Tibial nerve (tissue), 4 donors: ENCODE measurements around the gene SHKBP1. TPM values are rescaled to one million over a fixed set of nuclear protein-coding genes. Genes with fewer than 3 reads are reported as not detected.
A peak's percentile ranks its signal among the peaks of the same experiment; 100 is the strongest.

Source experiments
- DNase-seq, 2 donors: peaks; one replicate each; pipeline ENCODE4 v3.0.0-alpha.2; 2019; ENCODE audit warnings: low spot score in 2 of 2
- H3K27ac ChIP-seq, 4 donors: fragments of 200-600 bp; sonication (generic) in 3 of 4; one replicate each; pipeline ENCODE4 v1.5.1; 2017 to 2019; ENCODE audit warnings: mild to moderate bottlenecking in 1 of 4
- H3K27me3 ChIP-seq, 2 donors: fragments of 200-600 bp; sonication (generic) in 1 of 2; one replicate each; pipeline versions ENCODE4 v1.5.1 to v1.6.0; 2017 to 2019
- H3K36me3 ChIP-seq, 3 donors: fragments of 200-600 bp; sonication (generic); one replicate each; pipeline ENCODE4 v1.5.1; 2018 to 2019
- H3K4me1 ChIP-seq, 4 donors: fragments of 200-600 bp; sonication (generic) in 3 of 4; one replicate each; pipeline ENCODE4 v1.5.1; 2017 to 2019
- H3K4me3 ChIP-seq, 4 donors: fragments of 200-600 bp; sonication (generic) in 3 of 4; one replicate each; pipeline ENCODE4 v1.5.1; 2017 to 2019; ENCODE audit warnings: mild to moderate bottlenecking in 1 of 4, moderate library complexity in 1 of 4
- H3K9me3 ChIP-seq, 4 donors: fragments of 200-600 bp; sonication (generic) in 3 of 4; one replicate each; pipeline ENCODE4 v1.5.1; 2017 to 2019
- EP300 ChIP-seq, 2 donors: sonication (generic); formaldehyde crosslinking; IDR thresholded peaks; one replicate each; pipeline ENCODE4 v1.6.1; 2017; ENCODE audit warnings: antibody characterized with exemption in 2 of 2, mild to moderate bottlenecking in 1 of 2
- POLR2A ChIP-seq, 2 donors: fragments of 450-650 bp; IDR thresholded peaks; one replicate each; pipeline ENCODE4 v1.6.1; 2017; ENCODE audit warnings: antibody characterized with exemption in 2 of 2, mild to moderate bottlenecking in 2 of 2, moderate library complexity in 2 of 2
- WGBS, 2 donors: methylation state at CpG; one replicate each; pipeline ENCODE4 v1.1.5; 2018; 5-methylcytosine and 5-hydroxymethylcytosine counted together
- total RNA-seq, 4 donors: library from RNA; depleted of rRNA; stranded (reverse); fragments of >200 nt; gene quantifications; one replicate each; pipeline ENCODE4 v1.1.0, GENCODE V29; 2016
- TF ChIP-seq, protein P1 (sequence below), 5 experiments: fragments of 200-600 bp in 3 of 5; fragments of 450-650 bp in 2 of 5; sonication (generic) in 3 of 5; IDR thresholded peaks; one replicate each; pipeline ENCODE4 v1.5.1; 2016 to 2019; ENCODE audit warnings: antibody characterized with exemption in 5 of 5, mild to moderate bottlenecking in 3 of 5, moderate library complexity in 2 of 5

The SHKBP1 gene
- total RNA-seq, 4 donors from 2014 or later: 40.8 to 129 (median 51.2) TPM

DNA sequence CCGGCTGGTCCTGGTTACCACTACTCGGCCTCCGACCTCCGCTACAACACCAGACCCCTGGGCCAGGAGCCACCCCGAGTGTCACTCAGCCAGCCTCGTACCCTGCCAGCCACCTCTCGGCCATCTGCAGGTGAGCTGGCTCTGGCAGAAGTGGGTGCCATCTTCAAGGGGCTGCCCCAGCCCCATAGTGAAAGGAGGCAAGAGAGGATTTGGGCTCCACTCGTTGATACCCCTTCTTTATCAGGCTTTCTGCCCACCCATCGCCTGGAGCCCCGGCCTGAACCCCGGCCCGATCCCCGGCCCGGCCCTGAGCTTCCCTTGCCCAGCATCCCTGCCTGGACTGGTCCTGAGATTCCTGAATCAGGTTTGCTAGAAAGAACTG is 31.6 kb downstream of the SHKBP1 start:
- 87 to 90% methylated on average over 14 of the region's 14 CpGs for WGBS, 2 donors
- H3K4me1 ChIP-seq: peaks cover 0 to 98% (median 56%) of the 10 kb centered on the region in 4 donors

DNA sequence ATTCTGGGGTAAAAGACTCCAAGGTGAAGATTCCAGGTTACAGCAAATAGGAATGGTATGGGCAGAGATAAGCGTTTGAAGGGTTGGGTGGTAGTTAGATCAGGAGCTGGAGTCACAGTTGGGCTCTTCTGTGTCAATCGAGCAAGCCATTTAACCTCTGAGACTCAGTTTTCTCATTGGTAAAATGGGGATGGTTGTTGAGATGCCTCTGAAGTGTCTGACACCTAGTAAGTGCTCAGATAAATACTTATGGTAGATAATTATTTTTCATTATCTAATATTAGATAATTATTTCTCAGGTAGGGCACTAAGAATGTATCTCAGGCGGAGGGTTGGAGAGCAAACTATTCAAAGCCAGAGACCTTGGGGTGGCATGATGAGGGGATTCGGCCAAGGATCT is 32.3 kb downstream of the SHKBP1 start:
- peak overlapping the region in 1 of 4 donors; percentile 49 for H3K4me3 ChIP-seq
- H3K27me3 ChIP-seq: no peaks in the 10 kb centered on the region
- peaks cover 0 to 98% (median 55%) of the 10 kb centered on the region in 4 donors for H3K4me1 ChIP-seq
- peak overlapping the region in 3 of 4 donors; percentile 94 to 95 (median 94) for H3K27ac ChIP-seq
- 72 to 79% methylated on average over 4 of the region's 4 CpGs for WGBS, 2 donors
- no peaks in the 10 kb centered on the region for H3K9me3 ChIP-seq
- TF ChIP-seq, protein P1, sequence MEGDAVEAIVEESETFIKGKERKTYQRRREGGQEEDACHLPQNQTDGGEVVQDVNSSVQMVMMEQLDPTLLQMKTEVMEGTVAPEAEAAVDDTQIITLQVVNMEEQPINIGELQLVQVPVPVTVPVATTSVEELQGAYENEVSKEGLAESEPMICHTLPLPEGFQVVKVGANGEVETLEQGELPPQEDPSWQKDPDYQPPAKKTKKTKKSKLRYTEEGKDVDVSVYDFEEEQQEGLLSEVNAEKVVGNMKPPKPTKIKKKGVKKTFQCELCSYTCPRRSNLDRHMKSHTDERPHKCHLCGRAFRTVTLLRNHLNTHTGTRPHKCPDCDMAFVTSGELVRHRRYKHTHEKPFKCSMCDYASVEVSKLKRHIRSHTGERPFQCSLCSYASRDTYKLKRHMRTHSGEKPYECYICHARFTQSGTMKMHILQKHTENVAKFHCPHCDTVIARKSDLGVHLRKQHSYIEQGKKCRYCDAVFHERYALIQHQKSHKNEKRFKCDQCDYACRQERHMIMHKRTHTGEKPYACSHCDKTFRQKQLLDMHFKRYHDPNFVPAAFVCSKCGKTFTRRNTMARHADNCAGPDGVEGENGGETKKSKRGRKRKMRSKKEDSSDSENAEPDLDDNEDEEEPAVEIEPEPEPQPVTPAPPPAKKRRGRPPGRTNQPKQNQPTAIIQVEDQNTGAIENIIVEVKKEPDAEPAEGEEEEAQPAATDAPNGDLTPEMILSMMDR (IDR thresholded peaks at IDR 0.05): no peak
- TF ChIP-seq EP300 (IDR thresholded peaks at IDR 0.05): no peak
- TF ChIP-seq POLR2A (IDR thresholded peaks at IDR 0.05): no peak
- peaks cover 0 to 20% (median 0%) of the 10 kb centered on the region in 3 donors for H3K36me3 ChIP-seq
- DNase-seq: no peak

More for the DNA sequence above, 31.6 kb downstream of the SHKBP1 start:
- H3K27me3 ChIP-seq: no peaks in the 10 kb centered on the region
- H3K36me3 ChIP-seq: peaks cover 0 to 20% (median 0%) of the 10 kb centered on the region in 3 donors
- H3K9me3 ChIP-seq: no peaks in the 10 kb centered on the region
- TF ChIP-seq, protein P1 (IDR thresholded peaks at IDR 0.05): no peak
- TF ChIP-seq POLR2A (IDR thresholded peaks at IDR 0.05) (no peak), EP300 (IDR thresholded peaks at IDR 0.05) (no peak)
- DNase-seq: no peak
- no peak overlapping the region for H3K4me3 ChIP-seq
- H3K27ac ChIP-seq: peak overlapping the region in 3 of 4 donors; percentile 71 to 95 (median 94)

DNA sequence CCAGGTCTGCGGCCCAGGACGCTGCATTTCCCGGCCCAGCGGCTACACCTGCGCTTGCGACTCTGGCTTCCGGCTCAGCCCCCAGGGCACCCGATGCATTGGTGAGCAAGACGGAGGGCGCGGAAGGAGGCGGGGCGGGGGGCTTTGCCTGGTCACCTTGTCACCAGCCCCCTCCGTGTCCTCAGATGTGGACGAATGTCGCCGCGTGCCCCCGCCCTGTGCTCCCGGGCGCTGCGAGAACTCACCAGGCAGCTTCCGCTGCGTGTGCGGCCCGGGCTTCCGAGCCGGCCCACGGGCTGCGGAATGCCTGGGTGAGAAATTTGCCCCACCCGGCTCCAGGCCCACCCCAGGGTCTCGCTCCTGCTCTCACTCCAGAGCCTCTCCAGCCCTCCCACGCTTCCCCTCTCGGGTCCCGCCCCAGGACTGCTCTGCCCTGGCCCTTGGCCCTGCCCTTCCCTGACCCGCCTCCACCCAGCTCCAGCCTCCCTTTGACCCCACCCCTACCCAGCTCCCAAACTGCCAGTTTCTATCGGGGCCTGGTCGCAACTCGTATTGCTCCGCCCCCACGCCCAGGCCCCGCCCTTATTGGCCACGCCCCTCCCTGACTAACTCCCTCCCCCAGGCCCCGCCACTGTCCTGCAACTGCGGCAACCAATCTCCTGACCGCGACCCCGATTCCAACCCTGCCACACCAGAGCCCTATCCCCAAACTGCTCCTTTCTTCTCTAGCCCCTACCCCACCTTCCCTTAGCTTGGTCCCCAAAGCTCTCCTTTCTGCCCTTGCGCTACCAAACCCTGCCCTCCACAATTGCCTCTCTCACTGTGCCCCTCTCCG is 33.1 kb downstream of the SHKBP1 start:
- peak; percentile 91 to 95 for DNase-seq
- Histone ChIP-seq H3K27me3 (no peaks in the 10 kb centered on the region), H3K4me1 (peaks cover 0 to 98% (median 54%) of the 10 kb centered on the region in 4 donors), H3K9me3 (no peaks in the 10 kb centered on the region), H3K36me3 (peaks cover 0 to 20% (median 0%) of the 10 kb centered on the region in 3 donors), H3K4me3 (peak overlapping the region; percentile 36 to 56 (median 50)), H3K27ac (peak overlapping the region; percentile 69 to 95 (median 94))
- WGBS, 2 donors: 3 to 6% methylated on average over 21 to 36 of the region's 50 CpGs
- TF ChIP-seq, protein P1 (IDR thresholded peaks at IDR 0.05): no peak
- peak in 1 of 2 donors; percentile 46 for TF ChIP-seq POLR2A (IDR thresholded peaks at IDR 0.05)

DNA sequence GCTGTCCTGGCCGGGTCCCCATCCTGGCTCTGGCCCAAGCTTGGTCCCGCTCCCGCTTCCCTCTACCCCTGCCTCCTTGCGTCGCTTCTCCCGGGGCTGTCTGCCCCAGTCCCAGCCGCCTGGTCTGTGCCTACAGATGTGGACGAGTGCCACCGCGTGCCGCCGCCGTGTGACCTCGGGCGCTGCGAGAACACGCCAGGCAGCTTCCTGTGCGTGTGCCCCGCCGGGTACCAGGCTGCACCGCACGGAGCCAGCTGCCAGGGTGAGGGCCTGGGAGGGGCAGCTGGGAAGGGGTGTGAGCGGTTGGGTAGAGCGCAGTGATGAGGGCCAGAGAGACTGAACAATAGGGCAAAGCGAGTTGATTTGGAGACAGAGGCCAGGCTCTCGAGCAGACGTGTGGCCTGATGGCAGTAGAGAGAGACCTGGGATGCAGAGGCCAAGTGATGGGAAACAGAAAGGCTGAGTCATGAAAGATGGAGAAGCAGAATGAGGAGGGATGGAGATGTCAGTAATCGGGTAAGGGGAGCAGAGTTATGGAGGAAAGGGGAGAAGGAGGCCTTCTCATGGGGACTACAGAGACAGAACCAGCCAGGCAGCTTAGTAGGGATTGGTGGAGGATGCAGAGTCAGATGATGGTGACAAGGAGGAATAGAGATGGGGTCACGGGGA is 33.9 kb downstream of the SHKBP1 start:
- peak in 1 of 2 donors; percentile 58 for TF ChIP-seq EP300 (IDR thresholded peaks at IDR 0.05)
- TF ChIP-seq, protein P1 (IDR thresholded peaks at IDR 0.05): no peak
- no peak for TF ChIP-seq POLR2A (IDR thresholded peaks at IDR 0.05)

More for the DNA sequence above, 33.9 kb downstream of the SHKBP1 start:
- Histone ChIP-seq H3K4me3 (peak overlapping the region; percentile 22 to 56 (median 44)), H3K27ac (peak overlapping the region; percentile 69 to 95 (median 94)), H3K36me3 (peaks cover 0 to 20% (median 0%) of the 10 kb centered on the region in 3 donors), H3K4me1 (peaks cover 0 to 98% (median 51%) of the 10 kb centered on the region in 4 donors), H3K9me3 (no peaks in the 10 kb centered on the region), H3K27me3 (no peaks in the 10 kb centered on the region)
- no peak for DNase-seq
- WGBS, 2 donors: 19 to 21% methylated on average over 29 of the region's 29 CpGs
